H1 (cell line): Measurements from ENCODE around the gene TP53. TPM values are rescaled to one million over a fixed set of nuclear protein-coding genes. Genes with fewer than 3 reads are reported as not detected.

Experiments
- ASH2L ChIP-seq: fragments of 200-600, 300-600 bp; sonication (generic); IDR thresholded peaks from one replicate; pipeline ENCODE4 v1.7.1; 2017; ENCODE audit warnings: low read length
- BACH1 ChIP-seq: IDR thresholded peaks from 2 replicates; pipeline ENCODE4 v1.6.1; 2012; ENCODE audit warnings: low read length, improper control_type of control experiment
- BCL11A ChIP-seq, 2 experiments: IDR thresholded peaks; one replicate each; pipeline ENCODE4 v1.6.1; 2011; ENCODE audit warnings: low read depth in 2 of 2, low read length in 2 of 2, mild to moderate bottlenecking in 2 of 2
- CHD2 ChIP-seq: IDR thresholded peaks from 2 replicates; pipeline ENCODE4 v1.6.1; 2012; ENCODE audit warnings: low read length, improper control_type of control experiment
- HDAC2 ChIP-seq, 2 experiments: fragments of 300-600 bp in 1 of 2; sonication (generic) in 1 of 2; IDR thresholded peaks; 2 replicates each; pipeline ENCODE4 v1.6.1; 2011 to 2012; ENCODE audit warnings: low read depth in 2 of 2, low read length in 2 of 2, mild to moderate bottlenecking in 2 of 2, moderate library complexity in 2 of 2, borderline replicate concordance in 1 of 2, inconsistent platforms in 1 of 2
- POLR2A ChIP-seq, 2 experiments: IDR thresholded peaks; 1 replicate in 1 of 2; 2 replicates in 1 of 2; pipeline ENCODE4 v1.6.1; 2011; ENCODE audit warnings: low read depth in 2 of 2, low read length in 2 of 2, mild to moderate bottlenecking in 2 of 2; ENCODE audit errors: control extremely low read depth in 1 of 2
- POLR2AphosphoS5 ChIP-seq: IDR thresholded peaks from 2 replicates; pipeline ENCODE4 v1.6.1; 2011; ENCODE audit warnings: low read depth, low read length
- SP1 ChIP-seq: IDR thresholded peaks from 2 replicates; pipeline ENCODE4 v1.6.1; 2011; ENCODE audit warnings: low read depth, low read length
- TAF1 ChIP-seq: IDR thresholded peaks from 2 replicates; pipeline ENCODE4 v1.6.1; 2011; ENCODE audit warnings: mild to moderate bottlenecking, low read depth, low read length
- TCF12 ChIP-seq: IDR thresholded peaks from 2 replicates; pipeline ENCODE4 v1.6.1; 2011; ENCODE audit warnings: low read depth, mild to moderate bottlenecking, low read length
- polyA plus RNA-seq, 7 experiments: library from polyadenylated mRNA; depleted of rRNA in 3 of 7; stranded (reverse) in 5 of 7; unstranded in 2 of 7; fragments of >200 nt in 5 of 7; fragments of 200-250 nt in 2 of 7; gene quantifications; 1 replicate in 5 of 7; 2 replicates in 1 of 7; 4 replicates in 1 of 7; pipeline versions ENCODE4 v1.2.1 to v1.2.3, GENCODE V29; 2011 to 2013; ENCODE audit warnings: missing spikeins in 2 of 7, mixed read lengths in 2 of 7
- total RNA-seq: library from RNA; stranded (reverse); fragmentation: NEBNext Ultra II Directional; extraction: Animal tissue kit (Norgen Biotek cat#: 25700); gene quantifications from 2 replicates; pipeline ENCODE4 v1.2.1, GENCODE V29; 2021
- TF ChIP-seq, protein P1 (sequence below), 3 experiments: IDR thresholded peaks; 1 replicate in 2 of 3; 2 replicates in 1 of 3; pipeline versions ENCODE4 v1.5.1 to v1.6.1; 2011; ENCODE audit warnings: low read length in 3 of 3, mild to moderate bottlenecking in 3 of 3, inconsistent platforms in 2 of 3, low read depth in 1 of 3, moderate library complexity in 1 of 3; ENCODE audit not compliant: insufficient read depth in 1 of 3; ENCODE audit errors: control extremely low read depth in 1 of 3
- TF ChIP-seq, protein P2 (sequence below): IDR thresholded peaks from 2 replicates; pipeline ENCODE4 v1.6.1; 2012; ENCODE audit warnings: low read length, inconsistent platforms

The TP53 gene
- total and polyA plus RNA-seq, 2 of the 8 experiments (the other 6 are each of a cell fraction or from before 2014, with no cell fraction given), result 143 to 198 TPM

DNA sequence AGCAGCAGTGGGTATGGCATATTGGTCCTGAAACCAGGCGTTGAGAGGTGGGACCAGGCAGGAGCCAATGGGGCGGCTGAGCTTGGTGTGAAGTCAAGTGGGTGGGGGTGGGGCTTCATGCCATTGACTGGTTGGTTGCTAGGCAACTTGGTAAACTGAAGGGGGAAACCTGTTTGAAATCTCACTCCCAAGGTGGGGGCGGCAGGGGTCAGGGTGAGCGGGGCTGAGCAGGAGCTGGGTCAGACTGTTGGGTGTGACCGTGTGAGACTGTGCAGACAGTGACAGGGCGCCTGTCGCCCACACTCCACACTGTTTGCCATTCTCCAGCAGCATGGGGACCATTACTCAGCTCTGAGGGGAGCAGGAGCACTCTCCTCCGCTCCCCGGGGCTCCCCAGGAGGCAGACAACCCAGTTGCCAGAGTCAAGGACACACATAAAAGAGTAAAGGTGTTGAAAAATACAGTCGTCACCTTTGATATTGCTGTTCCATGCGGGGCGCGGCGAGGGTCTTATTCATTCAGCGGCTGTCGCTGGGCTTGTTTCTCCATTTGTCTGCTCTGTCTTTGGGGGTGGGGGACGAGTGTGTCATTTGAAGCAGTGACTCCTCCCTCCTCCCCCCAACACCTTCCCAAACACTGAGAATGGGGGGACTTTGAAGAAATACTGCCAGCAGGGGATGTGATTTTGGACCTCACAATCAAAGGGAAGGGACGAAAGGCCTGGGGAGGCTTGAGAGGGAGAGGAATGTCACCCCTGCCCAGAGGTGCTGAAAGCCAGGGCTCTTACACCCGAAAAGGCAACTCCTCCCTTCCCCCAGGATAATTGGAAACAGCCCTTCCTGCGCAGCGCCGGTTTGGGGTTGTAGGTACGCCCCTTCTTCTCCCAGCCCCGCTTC lies 16.5 kb upstream of the TP53 start (continued):
- TF ChIP-seq BCL11A (IDR thresholded peaks at IDR 0.05; ENCODE audit: low read depth in 2 of 2, low read length in 2 of 2), result no peak
- TF ChIP-seq POLR2AphosphoS5, result 0 out of 2 replicates have a peak, but pooled peaks have one; percentile 35
- 0 out of 2 replicates have a peak, but pooled peaks have one; percentile 28 for TF ChIP-seq TAF1
- peak; percentile 42; the same call in 1 of the 2 replicates for TF ChIP-seq SP1
- TF ChIP-seq, protein P1, sequence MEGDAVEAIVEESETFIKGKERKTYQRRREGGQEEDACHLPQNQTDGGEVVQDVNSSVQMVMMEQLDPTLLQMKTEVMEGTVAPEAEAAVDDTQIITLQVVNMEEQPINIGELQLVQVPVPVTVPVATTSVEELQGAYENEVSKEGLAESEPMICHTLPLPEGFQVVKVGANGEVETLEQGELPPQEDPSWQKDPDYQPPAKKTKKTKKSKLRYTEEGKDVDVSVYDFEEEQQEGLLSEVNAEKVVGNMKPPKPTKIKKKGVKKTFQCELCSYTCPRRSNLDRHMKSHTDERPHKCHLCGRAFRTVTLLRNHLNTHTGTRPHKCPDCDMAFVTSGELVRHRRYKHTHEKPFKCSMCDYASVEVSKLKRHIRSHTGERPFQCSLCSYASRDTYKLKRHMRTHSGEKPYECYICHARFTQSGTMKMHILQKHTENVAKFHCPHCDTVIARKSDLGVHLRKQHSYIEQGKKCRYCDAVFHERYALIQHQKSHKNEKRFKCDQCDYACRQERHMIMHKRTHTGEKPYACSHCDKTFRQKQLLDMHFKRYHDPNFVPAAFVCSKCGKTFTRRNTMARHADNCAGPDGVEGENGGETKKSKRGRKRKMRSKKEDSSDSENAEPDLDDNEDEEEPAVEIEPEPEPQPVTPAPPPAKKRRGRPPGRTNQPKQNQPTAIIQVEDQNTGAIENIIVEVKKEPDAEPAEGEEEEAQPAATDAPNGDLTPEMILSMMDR (IDR thresholded peaks at IDR 0.05; ENCODE audit: control extremely low read depth in 1 of 3, insufficient read depth in 1 of 3, low read depth in 1 of 3, low read length in 3 of 3), result no peak
- peak in 1 of 2 experiments; percentile 29; a peak in 1 of 3 replicates for TF ChIP-seq POLR2A (IDR thresholded peaks at IDR 0.05; ENCODE audit: control extremely low read depth in 1 of 2, low read depth in 2 of 2, low read length in 2 of 2)
- peak; percentile 30 for TF ChIP-seq ASH2L
- no peak for TF ChIP-seq TCF12
- TF ChIP-seq HDAC2 (IDR thresholded peaks at IDR 0.05; ENCODE audit: borderline replicate concordance in 1 of 2, low read depth in 2 of 2, low read length in 2 of 2), result no peak
- no peak for TF ChIP-seq BACH1
- TF ChIP-seq, protein P2, sequence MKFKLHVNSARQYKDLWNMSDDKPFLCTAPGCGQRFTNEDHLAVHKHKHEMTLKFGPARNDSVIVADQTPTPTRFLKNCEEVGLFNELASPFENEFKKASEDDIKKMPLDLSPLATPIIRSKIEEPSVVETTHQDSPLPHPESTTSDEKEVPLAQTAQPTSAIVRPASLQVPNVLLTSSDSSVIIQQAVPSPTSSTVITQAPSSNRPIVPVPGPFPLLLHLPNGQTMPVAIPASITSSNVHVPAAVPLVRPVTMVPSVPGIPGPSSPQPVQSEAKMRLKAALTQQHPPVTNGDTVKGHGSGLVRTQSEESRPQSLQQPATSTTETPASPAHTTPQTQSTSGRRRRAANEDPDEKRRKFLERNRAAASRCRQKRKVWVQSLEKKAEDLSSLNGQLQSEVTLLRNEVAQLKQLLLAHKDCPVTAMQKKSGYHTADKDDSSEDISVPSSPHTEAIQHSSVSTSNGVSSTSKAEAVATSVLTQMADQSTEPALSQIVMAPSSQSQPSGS, result no peak
- TF ChIP-seq CHD2, result no peak
